Measurements from ENCODE around the gene ITIH6.
"Not testable (repeated sequence)": the region's sequence is repeated elsewhere in the genome, so short reads cannot be mapped to it uniquely, and the experiment has no call there.

The ITIH6 gene

GRCh38 chrX:54807524-54808108, 9.6 kb upstream of the ITIH6 start, which contains the start of gene MAGED2:
TSS of gene MAGED2 (plus strand) at chrX:54807745. CDS start at chrX:54809332, 1,587 bp downstream.
- DNase-seq: no peak

GRCh38 chrX:54799046-54799445, 991 bp upstream of the ITIH6 start:
- no peak for DNase-seq

DNA sequence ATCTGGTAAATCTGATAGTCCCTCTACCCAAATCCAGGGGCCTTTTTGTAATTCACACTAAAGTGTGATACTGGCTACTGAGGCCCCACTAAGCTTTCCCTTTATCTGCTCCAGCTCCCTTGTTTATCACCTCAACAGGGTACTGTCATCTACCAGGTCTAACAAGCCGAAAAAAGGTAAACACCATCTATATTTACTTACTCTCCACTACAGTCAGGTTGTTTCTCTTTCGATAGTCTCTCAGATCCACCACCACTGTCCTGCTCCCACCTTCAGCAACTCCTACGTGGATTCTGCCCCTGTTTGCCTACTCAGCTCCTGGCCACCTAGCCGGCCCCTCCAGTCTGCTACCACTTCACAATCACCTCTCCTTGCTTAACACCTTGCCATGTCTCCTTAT, 3.3 kb downstream of the ITIH6 start:
- DNase-seq: no peak

- no peak for DNase-seq
Measured at GRCh38 chrX:54794028-54794427, 4.0 kb downstream of the ITIH6 start.

- not testable (repeated sequence) for DNase-seq
Measured at GRCh38 chrX:54789405-54789804, 8.7 kb downstream of the ITIH6 start.

DNA sequence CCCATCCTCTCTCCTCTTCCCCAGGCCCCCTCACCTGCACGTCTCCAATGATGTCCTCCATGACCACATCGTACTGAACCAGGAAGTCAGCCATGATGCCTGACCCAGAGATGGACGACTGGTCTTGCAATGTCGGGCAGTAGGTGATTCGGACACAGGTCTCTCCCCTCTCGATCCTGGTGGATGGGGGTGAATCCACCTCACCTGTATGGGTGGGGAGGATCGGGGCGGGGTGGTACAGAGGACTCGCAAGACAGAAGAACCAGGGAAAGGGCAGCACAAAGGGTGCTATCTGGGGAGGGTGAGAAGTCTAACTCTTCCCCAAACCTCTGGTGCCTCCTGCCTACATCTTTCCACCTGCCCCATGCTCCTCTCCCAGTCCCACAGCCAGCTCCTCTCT, 9.6 kb downstream of the ITIH6 start:
- no peak for DNase-seq

DNA sequence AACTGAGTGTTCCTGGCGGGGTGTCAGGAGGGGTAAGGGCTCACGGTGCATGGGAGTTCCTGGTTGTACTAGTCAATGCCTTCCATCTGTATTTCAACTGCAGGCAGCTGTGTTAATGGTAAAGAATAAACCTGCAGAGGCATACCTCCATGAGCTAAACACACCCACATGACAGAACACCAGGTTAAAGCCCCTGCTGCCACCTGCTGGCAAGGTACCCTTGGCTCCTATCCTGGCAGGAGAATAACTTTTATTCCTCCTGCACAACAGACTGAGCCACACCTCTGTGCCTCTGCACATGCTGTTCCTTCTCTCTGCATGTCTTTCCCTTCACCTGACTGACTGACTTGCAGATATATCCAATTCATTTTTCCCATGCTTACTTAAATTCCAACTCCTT, 11.1 kb downstream of the ITIH6 start:
- no peak for DNase-seq

GRCh38 chrX:54785901-54786300, 12.2 kb downstream of the ITIH6 start:
- peak; percentile 8 for DNase-seq

GRCh38 chrX:54776987-54777672, 20.9 kb downstream of the ITIH6 start:
- DNase-seq: no peak

- DNase-seq: no peak
Measured at GRCh38 chrX:54776061-54776460, 22.0 kb downstream of the ITIH6 start.

- not testable (repeated sequence) for DNase-seq
Measured at GRCh38 chrX:54774391-54775094, 23.5 kb downstream of the ITIH6 start.

GRCh38 chrX:54758114-54759055, 39.7 kb downstream of the ITIH6 start:
- DNase-seq: no peak

DNA sequence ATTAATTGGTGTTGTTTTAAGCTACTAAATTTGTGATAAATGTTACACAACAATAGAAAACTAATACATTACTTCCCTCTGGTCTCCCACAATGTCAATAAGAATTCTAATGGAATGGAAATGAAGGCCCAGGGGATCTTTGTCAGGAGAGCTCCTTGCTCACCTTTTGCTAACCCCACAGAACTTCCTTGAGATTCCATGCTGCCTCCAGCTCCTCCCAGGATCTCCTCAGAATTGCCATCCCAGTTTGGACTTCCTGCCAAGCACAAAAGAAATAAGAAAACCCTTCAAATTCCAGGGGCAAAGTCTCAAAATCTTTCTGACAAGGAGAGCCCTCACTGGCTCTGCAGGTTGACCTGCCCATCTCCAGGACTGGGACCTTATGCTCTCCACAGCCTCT, 43.2 kb downstream of the ITIH6 start:
- no peak for DNase-seq

- DNase-seq: no peak
Measured at GRCh38 chrX:54748626-54749025, 49.4 kb downstream of the ITIH6 start.

DNA sequence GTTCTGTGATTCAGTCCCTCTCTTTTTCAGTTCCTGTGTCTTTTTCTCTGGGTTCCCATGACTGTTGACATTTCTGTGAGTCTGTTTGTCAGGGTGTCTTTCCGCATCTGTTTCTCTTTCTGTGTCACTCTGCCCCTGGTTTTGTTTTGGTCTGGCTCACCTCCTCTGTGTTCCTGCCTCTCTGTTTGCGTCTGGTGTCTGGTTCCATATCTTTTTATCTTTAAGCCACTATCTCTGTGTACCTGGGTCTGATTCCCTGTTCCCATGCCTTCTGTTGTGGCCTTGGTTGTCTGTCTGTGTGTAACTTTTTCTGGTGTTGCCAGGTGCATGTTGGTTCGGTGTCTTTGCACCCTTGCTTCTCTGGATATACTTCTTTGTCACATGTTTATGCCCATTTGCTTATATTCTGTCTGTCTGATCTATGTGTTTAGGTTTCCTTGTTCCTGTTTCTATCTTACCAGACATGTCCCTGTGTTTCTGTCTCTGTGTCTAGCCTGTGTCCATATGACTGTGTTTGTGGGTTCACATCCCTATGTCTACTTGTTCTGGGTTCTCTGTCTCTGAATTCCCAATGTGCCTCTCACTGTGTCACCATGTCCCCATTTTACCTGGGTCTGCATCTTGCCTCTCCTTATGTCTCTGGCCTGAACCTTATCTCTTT, 50.2 kb downstream of the ITIH6 start:
- no peak for DNase-seq

- DNase-seq: no peak
Measured at GRCh38 chrX:54746928-54747327, 51.1 kb downstream of the ITIH6 start.

- no peak for DNase-seq
Measured at GRCh38 chrX:54745676-54746075, 52.4 kb downstream of the ITIH6 start.

- not testable (repeated sequence) for DNase-seq
Measured at GRCh38 chrX:54738567-54738966, 59.5 kb downstream of the ITIH6 start.

DNA sequence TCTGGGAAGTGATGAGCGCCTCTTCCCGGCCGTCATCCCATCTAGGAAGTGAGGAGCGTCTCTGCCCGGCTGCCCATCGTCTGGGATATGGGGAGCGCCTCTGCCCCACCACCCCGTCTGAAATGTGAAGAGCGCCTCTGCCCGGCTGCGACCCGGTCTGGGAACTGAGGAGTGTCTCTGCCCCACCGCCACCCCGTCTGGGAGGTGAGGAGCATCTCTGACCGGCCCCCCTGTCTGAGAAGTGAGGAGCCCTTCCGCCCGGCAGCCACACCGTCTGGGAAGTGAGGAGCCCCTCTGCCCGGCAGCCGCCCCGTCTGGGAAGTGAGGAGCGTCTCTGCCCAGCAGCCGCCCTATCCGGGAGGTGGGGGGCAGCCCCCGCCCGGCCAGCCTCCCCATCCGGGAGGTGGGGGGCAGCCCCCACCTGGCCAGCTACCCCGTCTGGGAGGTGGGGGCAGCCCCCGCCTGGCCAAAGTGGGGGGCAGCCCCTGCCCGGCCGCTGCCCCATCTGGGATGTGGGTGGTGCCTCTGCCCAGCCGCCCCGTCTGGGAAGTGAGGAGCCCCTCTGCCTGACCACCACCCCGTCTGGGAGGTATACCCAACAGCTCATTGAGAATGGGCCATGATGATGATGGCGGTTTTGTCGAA, 61.6 kb downstream of the ITIH6 start:
- not testable (repeated sequence) for DNase-seq

GRCh38 chrX:54721424-54721823, 76.6 kb downstream of the ITIH6 start:
- peak; percentile 8 for DNase-seq

- DNase-seq: no peak
Measured at GRCh38 chrX:54715621-54716020, 82.4 kb downstream of the ITIH6 start.

- no peak for DNase-seq
Measured at GRCh38 chrX:54714424-54714823, 83.6 kb downstream of the ITIH6 start.
